ENCODE measurements around the gene ATXN1.

DNA sequence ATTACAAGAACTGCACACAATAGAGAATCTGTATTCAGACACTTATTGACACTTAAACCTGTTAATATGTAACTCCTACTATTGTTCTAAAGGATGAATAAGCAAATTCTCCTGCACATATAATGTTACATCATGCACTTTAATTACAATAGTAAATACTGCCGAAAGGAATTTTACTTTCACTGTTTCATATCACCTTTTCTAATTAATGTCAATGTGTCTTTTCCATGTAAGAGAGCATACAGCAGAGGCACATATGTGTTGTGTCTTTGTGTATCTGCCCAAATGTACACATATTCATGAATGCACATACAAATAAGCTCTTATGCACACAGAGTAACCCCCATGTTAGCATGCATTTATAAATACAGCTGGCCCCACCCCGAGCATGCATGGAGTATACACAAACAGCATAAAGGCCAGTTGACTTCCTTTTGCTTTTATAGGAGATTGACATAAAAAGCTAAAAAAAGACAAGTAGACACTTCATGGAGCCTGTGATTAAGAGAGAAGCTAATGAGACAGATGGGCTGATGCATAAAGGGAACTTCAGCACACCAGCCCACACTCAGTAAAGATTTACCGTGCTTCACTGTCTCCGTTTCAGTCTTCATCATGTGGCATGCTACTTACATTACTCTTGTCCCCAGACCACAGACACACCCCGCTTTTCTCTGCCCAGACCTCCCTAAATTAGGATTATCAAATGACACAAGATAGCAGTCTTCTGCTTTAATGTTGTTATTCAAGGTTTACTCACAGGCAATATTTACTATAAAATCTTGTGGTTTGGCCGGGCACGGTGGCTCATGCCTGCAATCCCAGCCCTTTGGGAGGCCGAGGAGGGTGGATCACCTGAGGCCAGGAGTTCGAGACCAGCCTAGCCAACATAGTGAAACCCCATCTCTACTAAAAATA lies 184.6 kb downstream of the ATXN1 start:
- TF ChIP-seq CHD1 (IDR thresholded peaks at IDR 0.05; ENCODE audit: low read depth, low read length) = no peak
- no peak for TF ChIP-seq SP2 (IDR thresholded peaks at IDR 0.05; ENCODE audit: low read length)
- TF ChIP-seq, protein P1, sequence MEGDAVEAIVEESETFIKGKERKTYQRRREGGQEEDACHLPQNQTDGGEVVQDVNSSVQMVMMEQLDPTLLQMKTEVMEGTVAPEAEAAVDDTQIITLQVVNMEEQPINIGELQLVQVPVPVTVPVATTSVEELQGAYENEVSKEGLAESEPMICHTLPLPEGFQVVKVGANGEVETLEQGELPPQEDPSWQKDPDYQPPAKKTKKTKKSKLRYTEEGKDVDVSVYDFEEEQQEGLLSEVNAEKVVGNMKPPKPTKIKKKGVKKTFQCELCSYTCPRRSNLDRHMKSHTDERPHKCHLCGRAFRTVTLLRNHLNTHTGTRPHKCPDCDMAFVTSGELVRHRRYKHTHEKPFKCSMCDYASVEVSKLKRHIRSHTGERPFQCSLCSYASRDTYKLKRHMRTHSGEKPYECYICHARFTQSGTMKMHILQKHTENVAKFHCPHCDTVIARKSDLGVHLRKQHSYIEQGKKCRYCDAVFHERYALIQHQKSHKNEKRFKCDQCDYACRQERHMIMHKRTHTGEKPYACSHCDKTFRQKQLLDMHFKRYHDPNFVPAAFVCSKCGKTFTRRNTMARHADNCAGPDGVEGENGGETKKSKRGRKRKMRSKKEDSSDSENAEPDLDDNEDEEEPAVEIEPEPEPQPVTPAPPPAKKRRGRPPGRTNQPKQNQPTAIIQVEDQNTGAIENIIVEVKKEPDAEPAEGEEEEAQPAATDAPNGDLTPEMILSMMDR (IDR thresholded peaks at IDR 0.05; ENCODE audit: control extremely low read depth in 1 of 3, insufficient read depth in 1 of 3, low read depth in 1 of 3, low read length in 3 of 3) = no peak
- no peak for TF ChIP-seq POLR2AphosphoS5 (IDR thresholded peaks at IDR 0.05; ENCODE audit: low read depth, low read length)
- no peak for TF ChIP-seq SP1 (IDR thresholded peaks at IDR 0.05; ENCODE audit: low read depth, low read length)
- TF ChIP-seq, protein P2, sequence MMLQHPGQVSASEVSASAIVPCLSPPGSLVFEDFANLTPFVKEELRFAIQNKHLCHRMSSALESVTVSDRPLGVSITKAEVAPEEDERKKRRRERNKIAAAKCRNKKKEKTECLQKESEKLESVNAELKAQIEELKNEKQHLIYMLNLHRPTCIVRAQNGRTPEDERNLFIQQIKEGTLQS (IDR thresholded peaks at IDR 0.05; ENCODE audit: insufficient read depth, low read depth, low read length) = no peak
- no peak for TF ChIP-seq YY1 (IDR thresholded peaks at IDR 0.05; ENCODE audit: low read depth, low read length)
- TF ChIP-seq RAD21 (IDR thresholded peaks at IDR 0.05 in 1 of 2, conservative IDR thresholded peaks at IDR 0.05 in 1 of 2; ENCODE audit: low read depth in 2 of 2, low read length in 2 of 2) = no peak
- no peak for TF ChIP-seq POLR2A (IDR thresholded peaks at IDR 0.05; ENCODE audit: control extremely low read depth in 1 of 2, low read depth in 2 of 2, low read length in 2 of 2)
- no peak for TF ChIP-seq NRF1 (IDR thresholded peaks at IDR 0.05; ENCODE audit: low read depth, low read length)
